Spleen (tissue), 11 donors: Measurements from ENCODE around the gene CRKL. TPM values are rescaled to one million over a fixed set of nuclear protein-coding genes. Genes with fewer than 3 reads are reported as not detected.

Source experiments
- DNase-seq: peaks from one replicate; pipeline ENCODE4 v3.0.0-alpha.2; 2020
- H3K27ac ChIP-seq, 8 donors: fragments of 200-600 bp; sonication (generic) in 7 of 8; 1 replicate in 4 of 8; 2 replicates in 4 of 8; pipeline versions ENCODE4 v1.5.0 to v1.8.0; 2016 to 2021; ENCODE audit warnings: inconsistent platforms in 4 of 8, mild to moderate bottlenecking in 4 of 8, moderate library complexity in 1 of 8
- H3K27me3 ChIP-seq, 7 donors: fragments of 200-600 bp; sonication (generic) in 6 of 7; replicated peaks in 1 of 7; 1 replicate in 4 of 7; 2 replicates in 3 of 7; pipeline versions ENCODE4 v1.5.0 to v1.8.0; 2016 to 2021; ENCODE audit warnings: inconsistent platforms in 3 of 7, mild to moderate bottlenecking in 1 of 7
- H3K36me3 ChIP-seq, 6 donors: fragments of 200-600 bp; sonication (generic) in 5 of 6; 1 replicate in 4 of 6; 2 replicates in 2 of 6; pipeline versions ENCODE4 v1.5.0 to v1.8.0; 2016 to 2021; ENCODE audit warnings: inconsistent platforms in 2 of 6
- H3K4me1 ChIP-seq, 6 donors: fragments of 200-600 bp; sonication (generic) in 5 of 6; 1 replicate in 3 of 6; 2 replicates in 3 of 6; pipeline versions ENCODE4 v1.5.0 to v1.8.0; 2016 to 2021; ENCODE audit warnings: inconsistent platforms in 3 of 6
- H3K4me3 ChIP-seq, 8 donors: fragments of 200-600 bp; sonication (generic) in 7 of 8; 1 replicate in 4 of 8; 2 replicates in 4 of 8; pipeline versions ENCODE4 v1.5.0 to v1.8.0; 2016 to 2021; ENCODE audit warnings: inconsistent platforms in 4 of 8, mild to moderate bottlenecking in 4 of 8, moderate library complexity in 2 of 8
- H3K9me3 ChIP-seq, 8 donors: fragments of 200-600 bp; sonication (generic) in 7 of 8; 1 replicate in 4 of 8; 2 replicates in 4 of 8; pipeline versions ENCODE4 v1.5.0 to v1.8.0; 2016 to 2021; ENCODE audit warnings: inconsistent platforms in 4 of 8
- POLR2A ChIP-seq, 3 donors: fragments of 450-650 bp; IDR thresholded peaks; one replicate each; pipeline ENCODE4 v1.5.1; 2017; ENCODE audit warnings: antibody characterized with exemption in 3 of 3, mild to moderate bottlenecking in 1 of 3
- POLR2AphosphoS5 ChIP-seq, 3 donors: sonication (generic); formaldehyde crosslinking; IDR thresholded peaks; one replicate each; pipeline ENCODE4 v1.5.1; 2017; ENCODE audit warnings: antibody characterized with exemption in 3 of 3
- WGBS, 5 donors: extraction: QIAGEN DNeasy Blood & Tissue Kit in 3 of 5; methylation state at CpG; one replicate each; pipeline versions ENCODE4 v1.1.5 to v1.1.7; 2013 to 2018; 5-methylcytosine and 5-hydroxymethylcytosine counted together
- intact Hi-C: fragments of 100-400 bp; cut with DNase I; formaldehyde crosslinking; loops from one replicate; pipeline ENCODE4 v1.15.0; 2023; ENCODE audit warnings: low total_unique reads
- polyA plus RNA-seq, 3 donors: library from polyadenylated mRNA; stranded (reverse); fragments of 200-250 nt; gene quantifications; one replicate each; pipeline ENCODE4 v1.2.1, GENCODE V29; 2013
- total RNA-seq, 7 donors: library from RNA; depleted of rRNA in 3 of 7; stranded (reverse); fragments of >200 nt in 3 of 7; fragmentation: NEBNext Ultra II Directional in 4 of 7; extraction: Animal tissue kit (Norgen Biotek cat#: 25700) in 4 of 7; gene quantifications; one replicate each; pipeline versions ENCODE4 v1.1.0 to v1.2.1, GENCODE V29; 2016 to 2021
- TF ChIP-seq, protein P1 (sequence below), 11 experiments: fragments of 200-600 bp in 7 of 11; fragments of 450-650 bp in 4 of 11; sonication (generic) in 4 of 11; IDR thresholded peaks in 8 of 11; conservative IDR thresholded peaks in 3 of 11; 1 replicate in 7 of 11; 2 replicates in 4 of 11; pipeline versions ENCODE4 v1.4.0 to v1.8.0; 2016 to 2021; ENCODE audit warnings: antibody characterized with exemption in 11 of 11, inconsistent platforms in 4 of 11, mild to moderate bottlenecking in 1 of 11
- donor health status: healthy with polysubstance abuse.
- donor health status: DM: no; HTN: no; CAD: no; lungs with moderate emphysema.
- donor health status: DM: no; HTN: no; CAD: no.
- donor health status: Bipolar disorder and iron deficiency.
- donor health status: healthy.
- donor health status: DM: no; HTN: no; CAD: no.
- donor health status: DM: yes; HTN: yes; CAD: no.

CRKL gene
- total and polyA plus RNA-seq, 10 donors, result 11.5 to 65.3 (median 57.4) TPM

DNA sequence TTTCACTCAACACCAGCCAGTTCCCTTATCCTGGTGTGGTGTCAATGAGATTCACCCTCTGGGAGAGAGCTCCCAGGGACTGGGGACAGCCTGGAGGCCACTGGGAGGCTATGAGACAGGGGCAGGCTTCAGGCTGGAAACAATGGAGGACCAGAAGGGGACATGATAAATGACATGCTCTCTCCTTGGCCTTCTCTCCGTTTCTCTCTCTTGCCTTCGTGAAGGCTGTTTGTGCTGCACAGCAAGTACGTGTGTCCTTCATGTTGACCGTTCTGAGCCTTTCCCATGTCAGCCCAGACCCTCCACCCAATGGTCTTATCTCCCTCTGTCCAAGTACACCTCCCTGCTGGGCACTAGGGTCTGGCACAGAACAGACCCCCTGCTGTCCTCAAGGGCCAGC, 63.3 kb downstream of the CRKL start:
- Histone ChIP-seq H3K4me1 (peaks cover 18 to 50% (median 40%) of the 10 kb centered on the region in 6 donors), H3K36me3 (peaks cover 0 to 22% (median 3%) of the 10 kb centered on the region in 6 donors), H3K4me3 (peak overlapping the region in 1 of 8 donors; percentile 77), H3K27ac (peak overlapping the region in 1 of 8 donors; percentile 95), H3K27me3 (no peaks in the 10 kb centered on the region), H3K9me3 (peaks cover 0 to 13% (median 8%) of the 10 kb centered on the region in 8 donors)
- DNase-seq, result no peak
- TF ChIP-seq POLR2AphosphoS5 (IDR thresholded peaks at IDR 0.05) (no peak), POLR2A (IDR thresholded peaks at IDR 0.05) (no peak)
- TF ChIP-seq, protein P1, sequence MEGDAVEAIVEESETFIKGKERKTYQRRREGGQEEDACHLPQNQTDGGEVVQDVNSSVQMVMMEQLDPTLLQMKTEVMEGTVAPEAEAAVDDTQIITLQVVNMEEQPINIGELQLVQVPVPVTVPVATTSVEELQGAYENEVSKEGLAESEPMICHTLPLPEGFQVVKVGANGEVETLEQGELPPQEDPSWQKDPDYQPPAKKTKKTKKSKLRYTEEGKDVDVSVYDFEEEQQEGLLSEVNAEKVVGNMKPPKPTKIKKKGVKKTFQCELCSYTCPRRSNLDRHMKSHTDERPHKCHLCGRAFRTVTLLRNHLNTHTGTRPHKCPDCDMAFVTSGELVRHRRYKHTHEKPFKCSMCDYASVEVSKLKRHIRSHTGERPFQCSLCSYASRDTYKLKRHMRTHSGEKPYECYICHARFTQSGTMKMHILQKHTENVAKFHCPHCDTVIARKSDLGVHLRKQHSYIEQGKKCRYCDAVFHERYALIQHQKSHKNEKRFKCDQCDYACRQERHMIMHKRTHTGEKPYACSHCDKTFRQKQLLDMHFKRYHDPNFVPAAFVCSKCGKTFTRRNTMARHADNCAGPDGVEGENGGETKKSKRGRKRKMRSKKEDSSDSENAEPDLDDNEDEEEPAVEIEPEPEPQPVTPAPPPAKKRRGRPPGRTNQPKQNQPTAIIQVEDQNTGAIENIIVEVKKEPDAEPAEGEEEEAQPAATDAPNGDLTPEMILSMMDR (IDR thresholded peaks at IDR 0.05 in 8 of 11, conservative IDR thresholded peaks at IDR 0.05 in 3 of 11), result no peak
- 79 to 99% (median 87%) methylated on average over 4 of the region's 4 CpGs for WGBS, 5 donors
- intact Hi-C loops, result no loop called here

DNA sequence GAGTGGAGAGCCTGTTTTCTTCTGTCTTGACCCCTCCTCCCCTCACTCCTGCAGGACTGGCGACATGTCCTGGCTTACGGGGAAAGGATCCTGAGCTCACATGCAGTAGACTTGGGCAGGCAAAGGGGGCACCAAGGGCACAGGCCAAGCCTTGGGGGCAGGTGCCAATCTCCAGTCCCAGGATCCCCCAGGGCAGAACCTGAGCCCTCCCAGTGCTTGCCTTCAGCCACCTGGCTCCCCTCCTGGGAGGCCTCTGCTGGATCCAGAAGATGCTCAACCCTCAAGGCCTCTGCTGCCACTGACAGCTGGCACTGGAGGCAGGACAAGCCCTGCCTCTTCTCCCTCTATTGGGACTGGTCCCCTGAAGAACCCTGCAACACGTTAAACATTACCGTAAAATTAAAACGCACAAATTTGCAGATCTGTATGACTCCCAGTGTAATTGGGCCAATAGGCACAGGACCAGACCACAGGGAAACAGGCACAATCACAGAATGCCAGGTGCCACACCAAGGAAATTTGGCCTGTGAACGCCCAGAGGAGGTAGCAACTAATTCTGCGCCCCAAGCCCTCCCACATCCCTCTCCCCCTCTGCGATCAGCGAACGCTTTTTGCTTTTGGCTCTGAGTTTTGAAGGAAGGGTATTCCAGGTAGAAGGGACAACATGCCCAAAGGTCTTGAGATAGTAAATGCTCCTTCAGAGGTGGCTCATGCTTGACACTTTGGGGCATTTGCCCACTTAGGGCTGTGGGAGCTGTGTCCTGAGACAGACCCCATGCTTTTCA, 63.9 kb downstream of the CRKL start:
- H3K27ac ChIP-seq, result peak overlapping the region; percentile 87 to 96 (median 94)
- intact Hi-C loops, result no loop called here
- no peaks in the 10 kb centered on the region for H3K27me3 ChIP-seq
- TF ChIP-seq POLR2AphosphoS5 (IDR thresholded peaks at IDR 0.05), result no peak
- DNase-seq, result no peak
- WGBS, 5 donors, result 71 to 76% (median 75%) methylated on average over 10 of the region's 10 CpGs
- H3K4me3 ChIP-seq, result peak overlapping the region; percentile 59 to 92 (median 77)
- H3K36me3 ChIP-seq, result peaks cover 0 to 28% (median 8%) of the 10 kb centered on the region in 6 donors
- H3K4me1 ChIP-seq, result peaks cover 18 to 50% (median 40%) of the 10 kb centered on the region in 6 donors
- peaks cover 0 to 13% (median 8%) of the 10 kb centered on the region in 8 donors for H3K9me3 ChIP-seq

DNA sequence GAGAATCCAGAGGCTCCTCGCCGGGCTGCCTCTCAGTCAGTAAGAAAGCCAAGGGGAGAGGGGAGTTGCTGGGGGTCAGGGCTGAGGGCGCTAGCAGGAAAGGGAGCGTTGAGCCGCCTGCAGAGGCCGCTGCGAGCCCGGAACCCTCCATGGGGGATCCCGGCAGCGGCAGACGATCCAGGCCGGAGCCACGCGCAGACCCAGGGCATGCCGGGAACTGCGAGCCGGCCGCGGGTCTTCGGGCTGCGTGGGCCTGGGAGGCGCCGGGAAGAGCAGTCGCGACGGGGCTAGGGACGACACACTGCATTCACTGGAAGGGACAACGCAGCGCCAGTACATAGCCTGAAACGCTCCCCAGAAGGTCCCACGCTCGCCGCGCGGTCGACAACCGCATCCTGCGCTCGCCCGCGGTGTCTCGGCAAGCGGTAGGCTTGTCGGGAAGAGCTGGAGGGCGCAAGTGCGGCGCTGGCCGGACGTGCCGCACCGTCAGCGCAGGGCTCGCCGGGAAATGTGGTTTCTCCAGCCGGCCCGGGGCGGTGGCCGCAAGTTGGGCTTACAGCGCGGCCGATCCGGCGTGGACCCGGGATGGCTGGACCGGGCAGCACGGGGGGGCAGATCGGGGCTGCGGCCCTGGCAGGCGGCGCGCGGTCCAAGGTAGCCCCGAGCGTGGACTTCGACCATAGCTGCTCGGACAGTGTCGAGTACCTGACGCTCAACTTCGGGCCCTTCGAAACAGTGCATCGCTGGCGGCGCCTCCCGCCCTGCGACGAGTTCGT, 64.8 kb downstream of the CRKL start, which contains the start of gene LZTR1:
TSS of gene LZTR1 (plus strand) at position 511 of the 776 bp plus-strand sequence. CDS start at position 586, 75 bp downstream.
- Histone ChIP-seq H3K36me3 (peaks cover 0 to 36% (median 13%) of the 10 kb centered on the region in 6 donors), H3K9me3 (peaks cover 0 to 13% (median 8%) of the 10 kb centered on the region in 8 donors), H3K4me1 (peaks cover 18 to 50% (median 40%) of the 10 kb centered on the region in 6 donors), H3K4me3 (peak within 1 kb of the TSS; percentile 59 to 92 (median 77)), H3K27ac (peak within 1 kb of the TSS; percentile 87 to 96 (median 94)), H3K27me3 (no peaks in the 10 kb centered on the region)
- 0 to 1% (median 0%) methylated on average over 10 to 87 of the region's 87 CpGs for WGBS, 5 donors
- peak; percentile 97 for DNase-seq
- intact Hi-C loops, result no loop called here
- peak; percentile 98 to 99 (median 98) for TF ChIP-seq POLR2AphosphoS5 (IDR thresholded peaks at IDR 0.05)
- TF ChIP-seq, protein P1 (IDR thresholded peaks at IDR 0.05 in 8 of 11, conservative IDR thresholded peaks at IDR 0.05 in 3 of 11), result peak; percentile 25 to 76 (median 59)
- peak in 2 of 3 donors; percentile 44 to 88 for TF ChIP-seq POLR2A (IDR thresholded peaks at IDR 0.05)

DNA sequence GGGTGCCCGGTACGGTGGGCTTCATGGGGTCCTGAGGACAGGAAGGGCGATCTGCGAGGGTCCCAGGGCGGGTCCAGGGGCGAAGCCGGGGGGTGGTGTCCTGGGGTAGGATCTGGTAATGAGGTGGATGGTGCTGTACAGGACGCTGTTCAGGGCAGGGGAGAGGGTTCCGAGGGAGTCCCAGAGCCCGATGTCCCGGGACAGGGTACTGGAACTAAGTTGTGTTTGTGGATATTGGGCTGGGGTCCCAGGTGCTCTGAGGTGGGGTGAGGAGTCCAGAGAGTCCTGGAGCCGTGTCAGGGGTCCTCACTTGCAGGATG, 65.3 kb downstream of the CRKL start:
- Histone ChIP-seq H3K4me3 (peak overlapping the region; percentile 59 to 92 (median 77)), H3K27me3 (no peaks in the 10 kb centered on the region), H3K27ac (peak overlapping the region; percentile 87 to 96 (median 94)), H3K36me3 (peaks cover 0 to 42% (median 19%) of the 10 kb centered on the region in 6 donors), H3K4me1 (peaks cover 18 to 50% (median 40%) of the 10 kb centered on the region in 6 donors), H3K9me3 (peaks cover 0 to 13% (median 8%) of the 10 kb centered on the region in 8 donors)
- TF ChIP-seq, protein P1 (IDR thresholded peaks at IDR 0.05 in 8 of 11, conservative IDR thresholded peaks at IDR 0.05 in 3 of 11), result no peak
- TF ChIP-seq POLR2AphosphoS5 (IDR thresholded peaks at IDR 0.05), result no peak
- TF ChIP-seq POLR2A (IDR thresholded peaks at IDR 0.05), result no peak
- 2 to 4% (median 4%) methylated on average over 9 to 12 of the region's 12 CpGs for WGBS, 5 donors
- DNase-seq, result no peak
- intact Hi-C loops, result no loop called here
